OCI-LY3 (cell line): ENCODE results near the gene ARHGAP8.

ENCODE experiments used
- EZH2phosphoT487 ChIP-seq: fragments of 200-600 bp; shearing (Covaris generic); IDR thresholded peaks from 2 replicates; pipeline ENCODE4 v1.6.1; 2018; ENCODE audit warnings: antibody characterized with exemption, mixed run types, low read depth
- TF ChIP-seq, protein P1 (sequence below): fragments of 200-600, 300-600 bp; sonication (generic); IDR thresholded peaks from 2 replicates; pipeline ENCODE4 v1.5.1; 2014; ENCODE audit warnings: antibody characterized with exemption, low read length, low read depth

DNA sequence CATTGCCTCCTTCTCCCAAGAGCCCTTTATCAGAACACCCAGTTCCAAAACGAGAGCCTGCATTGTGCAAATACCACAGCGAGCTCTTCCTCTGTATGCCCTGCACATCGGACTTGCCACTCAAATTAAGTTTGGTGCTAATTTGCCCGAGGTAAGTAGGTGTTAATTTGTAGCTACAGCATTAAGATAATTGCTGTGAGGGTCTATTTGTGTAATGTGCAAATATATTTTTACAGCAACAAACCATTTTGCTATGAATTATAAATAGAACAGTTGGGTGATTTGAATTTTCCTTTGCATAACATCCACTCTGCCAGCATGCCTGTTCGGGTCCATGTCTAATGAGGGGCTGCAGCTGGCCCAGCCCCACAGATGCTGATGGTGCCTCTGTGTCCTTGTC is 8.1 kb downstream of the ARHGAP8 start:
- TF ChIP-seq, protein P1, sequence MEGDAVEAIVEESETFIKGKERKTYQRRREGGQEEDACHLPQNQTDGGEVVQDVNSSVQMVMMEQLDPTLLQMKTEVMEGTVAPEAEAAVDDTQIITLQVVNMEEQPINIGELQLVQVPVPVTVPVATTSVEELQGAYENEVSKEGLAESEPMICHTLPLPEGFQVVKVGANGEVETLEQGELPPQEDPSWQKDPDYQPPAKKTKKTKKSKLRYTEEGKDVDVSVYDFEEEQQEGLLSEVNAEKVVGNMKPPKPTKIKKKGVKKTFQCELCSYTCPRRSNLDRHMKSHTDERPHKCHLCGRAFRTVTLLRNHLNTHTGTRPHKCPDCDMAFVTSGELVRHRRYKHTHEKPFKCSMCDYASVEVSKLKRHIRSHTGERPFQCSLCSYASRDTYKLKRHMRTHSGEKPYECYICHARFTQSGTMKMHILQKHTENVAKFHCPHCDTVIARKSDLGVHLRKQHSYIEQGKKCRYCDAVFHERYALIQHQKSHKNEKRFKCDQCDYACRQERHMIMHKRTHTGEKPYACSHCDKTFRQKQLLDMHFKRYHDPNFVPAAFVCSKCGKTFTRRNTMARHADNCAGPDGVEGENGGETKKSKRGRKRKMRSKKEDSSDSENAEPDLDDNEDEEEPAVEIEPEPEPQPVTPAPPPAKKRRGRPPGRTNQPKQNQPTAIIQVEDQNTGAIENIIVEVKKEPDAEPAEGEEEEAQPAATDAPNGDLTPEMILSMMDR = no peak
- no peak for TF ChIP-seq EZH2phosphoT487
